HepG2 (cell line): ENCODE data around the gene NUP62. TPM values are rescaled to one million over a fixed set of nuclear protein-coding genes. Genes with fewer than 3 reads are reported as not detected.
"Not testable (repeated sequence)": the region's sequence is repeated elsewhere in the genome, so short reads cannot be mapped to it uniquely, and the experiment has no call there.

Experiments used
- ATAC-seq: fragments of 200-7000 bp; cut with Tn5 transposase; 3 replicates; pipeline ENCODE4 v1.9.1; 2020; ENCODE audit warnings: mild to moderate bottlenecking, moderate library complexity
- BruUV-seq: library from RNA; stranded (reverse); fragments of 400-500 nt; replicated peaks from 2 replicates; lab custom pipeline; 2021; lab: Mats Ljungman, UMichigan
- CTCF ChIA-PET: fragments of 300-600 bp; formaldehyde crosslinking; extraction: SDS; loops from one replicate; lab custom pipeline; 2021; ENCODE audit warnings: low total read pairs, inconsistent platforms, low intra/inter-chr PET ratio; lab: Yijun Ruan, JAX
- POLR2A ChIA-PET: fragments of 350-600 bp; sonication (Branson Sonifier 250); formaldehyde crosslinking; loops from one replicate; lab custom pipeline; 2020; ENCODE audit warnings: antibody characterized with exemption, inconsistent platforms; lab: Yijun Ruan, JAX
- DNase-seq: peaks from one replicate; pipeline ENCODE4 v3.0.0-alpha.2; 2015; ENCODE audit warnings: low spot score
- FAIRE-seq: peaks from 3 replicates; lab custom pipeline; 2011; peaks lifted over from hg19 to GRCh38; lab: Jason Lieb, UNC
- H2AFZ ChIP-seq: one replicate; pipeline ENCODE4 v1.6.1; 2011; ENCODE audit warnings: low read length, inconsistent platforms
- H3K27ac ChIP-seq: fragments of 300-600 bp; 3 replicates; pipeline ENCODE4 v1.8.0; 2011; ENCODE audit warnings: mixed run types, mild to moderate bottlenecking, mixed read lengths, low read length, inconsistent platforms; ENCODE audit not compliant: insufficient read depth; ENCODE audit errors: extremely low read length
- H3K27me3 ChIP-seq, 2 experiments: fragments of 200-600 bp in 1 of 2; 2 replicates in 1 of 2; 3 replicates in 1 of 2; pipeline versions ENCODE4 v1.6.0 to v1.8.0; 2011; ENCODE audit warnings: low read length in 2 of 2, mild to moderate bottlenecking in 2 of 2, moderate library complexity in 2 of 2, inconsistent platforms in 1 of 2; ENCODE audit not compliant: insufficient read depth in 2 of 2, control insufficient read depth in 1 of 2
- H3K36me3 ChIP-seq, 2 experiments: fragments of 200-600 bp in 1 of 2; replicated peaks in 1 of 2; 2 replicates in 1 of 2; 3 replicates in 1 of 2; pipeline versions ENCODE4 v1.5.1 to v1.8.0; 2011; ENCODE audit warnings: low read length in 2 of 2, inconsistent platforms in 1 of 2; ENCODE audit not compliant: insufficient read depth in 2 of 2, control insufficient read depth in 1 of 2
- H3K4me1 ChIP-seq: 2 replicates; pipeline ENCODE4 v1.5.1; 2012; ENCODE audit warnings: low read length, inconsistent platforms; ENCODE audit not compliant: insufficient read depth
- H3K4me2 ChIP-seq: 2 replicates; pipeline ENCODE4 v1.6.0; 2011; ENCODE audit warnings: low read depth, low read length, inconsistent platforms
- H3K4me3 ChIP-seq, 3 experiments: fragments of 200-600 bp in 1 of 3; sonication (generic), shearing (Covaris generic) in 1 of 3; replicated peaks in 1 of 3; 2 replicates each; pipeline ENCODE4 v1.5.1; 2011 to 2016; ENCODE audit warnings: low read length in 3 of 3, inconsistent platforms in 2 of 3, low read depth in 2 of 3, mild to moderate bottlenecking in 2 of 3, control low read depth in 1 of 3, mixed read lengths in 1 of 3; ENCODE audit not compliant: insufficient read depth in 1 of 3
- H3K79me2 ChIP-seq: one replicate; pipeline ENCODE4 v1.6.1; 2011; ENCODE audit warnings: low read length, inconsistent platforms; ENCODE audit not compliant: insufficient read depth
- H3K9ac ChIP-seq: 2 replicates; pipeline ENCODE4 v1.6.0; 2011; ENCODE audit warnings: mild to moderate bottlenecking, low read depth, low read length, inconsistent platforms; ENCODE audit not compliant: insufficient read depth
- H3K9me3 ChIP-seq: 2 replicates; pipeline ENCODE4 v1.5.1; 2012; ENCODE audit warnings: mild to moderate bottlenecking, low read length
- H4K20me1 ChIP-seq: 2 replicates; pipeline ENCODE4 v1.6.0; 2011; ENCODE audit warnings: inconsistent platforms, mild to moderate bottlenecking, low read length, moderate library complexity; ENCODE audit not compliant: insufficient read depth
- ATF7 ChIP-seq, 2 experiments: fragments of 450-650 bp in 1 of 2; sonication (generic) in 1 of 2; formaldehyde crosslinking in 1 of 2; IDR thresholded peaks; 2 replicates each; pipeline versions ENCODE4 v1.4.0 to v1.6.1; 2016 to 2020; ENCODE audit warnings: antibody characterized with exemption in 1 of 2, mild to moderate bottlenecking in 1 of 2, missing genetic modification reagents in 1 of 2
- CEBPB ChIP-seq: IDR thresholded peaks from 2 replicates; pipeline ENCODE4 v1.6.1; 2011; ENCODE audit warnings: low read depth, low read length, improper control_type of control experiment, borderline replicate concordance
- CEBPG ChIP-seq: IDR thresholded peaks from 2 replicates; pipeline ENCODE4 v1.6.1; 2016
- KDM4B ChIP-seq: sonication (generic); formaldehyde crosslinking; IDR thresholded peaks from 2 replicates; pipeline ENCODE4 v1.4.0; 2020; ENCODE audit warnings: missing genetic modification reagents
- KLF13 ChIP-seq: sonication (generic); formaldehyde crosslinking; IDR thresholded peaks from 2 replicates; pipeline ENCODE4 v1.4.0; 2020; ENCODE audit warnings: mild to moderate bottlenecking, missing genetic modification reagents
- MIER2 ChIP-seq: IDR thresholded peaks from 2 replicates; pipeline ENCODE4 v1.6.1; 2016; ENCODE audit warnings: missing biosample characterization, missing genetic modification reagents
- MTF2 ChIP-seq: sonication (generic); formaldehyde crosslinking; IDR thresholded peaks from 2 replicates; pipeline ENCODE4 v1.5.0; 2020; ENCODE audit warnings: missing genetic modification reagents, borderline replicate concordance
- NFYB ChIP-seq: sonication (generic); formaldehyde crosslinking; IDR thresholded peaks from 2 replicates; pipeline ENCODE4 v1.4.0; 2020; ENCODE audit warnings: missing genetic modification reagents
- RNF2 ChIP-seq: fragments of 450-650 bp; conservative IDR thresholded peaks from 2 replicates; pipeline ENCODE4 v1.6.1; 2016; ENCODE audit warnings: low read depth
- TCF7 ChIP-seq: sonication (generic); IDR thresholded peaks from 2 replicates; pipeline ENCODE4 v1.6.1; 2016; ENCODE audit warnings: antibody characterized with exemption, low read depth
- ZNF772 ChIP-seq: sonication (generic); formaldehyde crosslinking; IDR thresholded peaks from 2 replicates; pipeline ENCODE4 v1.5.0; 2020; ENCODE audit warnings: mild to moderate bottlenecking, missing genetic modification reagents
- ZNF780A ChIP-seq: sonication (generic); formaldehyde crosslinking; IDR thresholded peaks from 2 replicates; pipeline ENCODE4 v1.8.0; 2022; ENCODE audit warnings: mild to moderate bottlenecking, missing genetic modification reagents, moderate library complexity
- WGBS: methylation state at CpG from one replicate; pipeline ENCODE4 v1.1.6; 2017; ENCODE audit warnings: low lambda C conversion rate; 5-methylcytosine and 5-hydroxymethylcytosine counted together
- in situ Hi-C: cut with HindIII; loops from 2 replicates; pipeline ENCODE4 v1.10.0; 2017; ENCODE audit warnings: low pct_unique_long_range_greater_than_20kb; ENCODE audit not compliant: extremely low pct_ligation_motif_present
- intact Hi-C: fragments of 100-400 bp; cut with micrococcal nuclease; formaldehyde crosslinking; loops from one replicate; pipeline ENCODE4 v1.10.0; 2022; ENCODE audit not compliant: unreplicated experiment
- polyA plus RNA-seq, 8 experiments: library from polyadenylated mRNA; depleted of rRNA in 3 of 8; stranded (reverse) in 7 of 8; unstranded in 1 of 8; fragments of >200 nt; fragmentation: Illumina TruSeq in 4 of 8; extraction: Trizol in 4 of 8; gene quantifications; 2 replicates each; pipeline versions ENCODE4 v1.2.1 to v1.2.3, GENCODE V29; 2011 to 2016; ENCODE audit warnings: low read depth in 4 of 8, missing spikeins in 1 of 8, mixed read lengths in 1 of 8; ENCODE audit not compliant: insufficient read depth in 1 of 8
- total RNA-seq, 5 experiments: library from RNA; depleted of rRNA; stranded (reverse); fragments of >200 nt; fragmentation: Illumina TruSeq; extraction: Trizol; gene quantifications; 2 replicates each; pipeline ENCODE4 v1.2.3, GENCODE V29; 2016; ENCODE audit warnings: low read depth in 1 of 5
- TF ChIP-seq, protein P1 (sequence below): fragments of 450-650 bp; IDR thresholded peaks from 2 replicates; pipeline ENCODE4 v1.6.1; 2017; ENCODE audit warnings: mild to moderate bottlenecking
- TF ChIP-seq, protein P2 (sequence below): sonication (generic); formaldehyde crosslinking; IDR thresholded peaks from 2 replicates; pipeline ENCODE4 v1.9.0; 2021; ENCODE audit warnings: missing genetic modification reagents, borderline replicate concordance

The NUP62 gene
- total and polyA plus RNA-seq, 2 of the 13 experiments (the other 11 are each of a cell fraction or from before 2014, with no cell fraction given) = 16.5 to 41.5 TPM

DNA sequence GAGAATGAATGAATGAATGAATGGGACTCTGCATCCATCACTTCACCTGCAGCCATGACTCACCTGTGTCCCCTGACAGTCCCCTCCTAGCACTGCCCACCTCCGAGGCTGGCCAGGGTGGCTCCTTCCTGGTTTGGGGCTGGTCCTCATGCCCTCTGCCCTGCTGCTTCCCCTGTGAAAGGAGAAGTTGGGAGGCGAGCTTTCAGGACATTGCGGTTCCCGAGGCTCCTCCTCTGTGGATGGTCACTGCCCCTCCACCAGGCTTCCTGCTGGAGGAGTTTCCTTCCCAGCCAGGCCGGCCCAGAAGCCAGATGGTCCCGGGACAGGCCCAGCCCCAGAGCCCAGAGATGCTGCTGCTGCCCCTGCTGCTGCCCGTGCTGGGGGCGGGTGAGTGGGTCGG is 40.1 kb upstream of the NUP62 start:
- H3K27ac ChIP-seq, H3K4me1 ChIP-seq, H3K9ac ChIP-seq, DNase-seq, H2AFZ ChIP-seq, H3K9me3 ChIP-seq, ATAC-seq, BruUV-seq, H3K79me2 ChIP-seq, H3K36me3 ChIP-seq, in situ Hi-C loops, CTCF ChIA-PET, H3K4me3 ChIP-seq, intact Hi-C loops, POLR2A ChIA-PET, FAIRE-seq, H3K4me2 ChIP-seq, H3K27me3 ChIP-seq, H4K20me1 ChIP-seq: not testable (repeated sequence)
- 0% methylated on average over 2 of the region's 9 CpGs for WGBS

DNA sequence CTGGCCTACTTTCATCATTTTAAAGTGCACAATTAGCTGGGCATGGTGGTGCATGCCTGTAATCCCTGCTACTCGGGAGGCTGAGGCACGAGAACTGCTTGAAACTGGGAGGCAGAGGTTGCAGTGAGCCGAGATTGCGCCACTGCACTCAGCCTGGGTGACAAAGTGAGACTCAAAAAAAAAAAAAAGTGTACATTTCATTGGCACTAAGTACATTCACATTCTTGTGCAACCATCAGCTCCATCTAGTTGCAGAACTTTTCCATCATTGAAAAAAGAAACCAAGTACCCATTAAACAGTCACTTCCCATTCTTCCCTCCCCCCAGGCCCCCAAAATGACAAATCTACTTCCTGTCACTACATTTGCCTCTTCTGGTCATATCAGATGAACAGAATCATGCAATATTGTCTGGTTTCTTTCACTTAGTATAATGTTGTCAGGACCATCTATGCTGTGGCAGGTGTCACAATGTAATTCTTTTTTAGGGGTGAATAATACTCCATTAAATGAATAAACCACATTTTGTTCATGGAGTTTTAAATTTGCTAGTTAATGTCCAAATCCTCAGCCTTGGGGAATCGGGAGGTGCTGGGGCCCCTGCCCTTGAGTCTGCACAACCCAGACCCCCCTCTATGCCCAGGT is 39.1 kb upstream of the NUP62 start:
- Histone ChIP-seq H3K4me3 (no peak overlapping the region), H3K4me2 (no peak overlapping the region), H3K79me2 (no peaks in the 10 kb centered on the region), H3K36me3 (no peaks in the 10 kb centered on the region), H3K27ac (no peak overlapping the region), H3K27me3 (peaks cover 0 to 5% of the 10 kb centered on the region in 2 experiments; a peak in 1 of 5 replicates), H4K20me1 (no peaks in the 10 kb centered on the region), H3K4me1 (no peaks in the 10 kb centered on the region), H3K9me3 (no peaks in the 10 kb centered on the region), H3K9ac (no peak overlapping the region), H2AFZ (no peak overlapping the region)
- intact Hi-C loops (no loop called here), in situ Hi-C loops (no loop called here)
- DNase-seq = no peak
- no TSS peak for BruUV-seq
- no peak for ATAC-seq
- WGBS = 11% methylated on average over 5 of the region's 5 CpGs
- CTCF ChIA-PET = no interaction called here
- POLR2A ChIA-PET = no interaction called here
- no peak for FAIRE-seq
- no peak for TF ChIP-seq MTF2 (CRISPR knock-in tag)
- TF ChIP-seq, protein P1, sequence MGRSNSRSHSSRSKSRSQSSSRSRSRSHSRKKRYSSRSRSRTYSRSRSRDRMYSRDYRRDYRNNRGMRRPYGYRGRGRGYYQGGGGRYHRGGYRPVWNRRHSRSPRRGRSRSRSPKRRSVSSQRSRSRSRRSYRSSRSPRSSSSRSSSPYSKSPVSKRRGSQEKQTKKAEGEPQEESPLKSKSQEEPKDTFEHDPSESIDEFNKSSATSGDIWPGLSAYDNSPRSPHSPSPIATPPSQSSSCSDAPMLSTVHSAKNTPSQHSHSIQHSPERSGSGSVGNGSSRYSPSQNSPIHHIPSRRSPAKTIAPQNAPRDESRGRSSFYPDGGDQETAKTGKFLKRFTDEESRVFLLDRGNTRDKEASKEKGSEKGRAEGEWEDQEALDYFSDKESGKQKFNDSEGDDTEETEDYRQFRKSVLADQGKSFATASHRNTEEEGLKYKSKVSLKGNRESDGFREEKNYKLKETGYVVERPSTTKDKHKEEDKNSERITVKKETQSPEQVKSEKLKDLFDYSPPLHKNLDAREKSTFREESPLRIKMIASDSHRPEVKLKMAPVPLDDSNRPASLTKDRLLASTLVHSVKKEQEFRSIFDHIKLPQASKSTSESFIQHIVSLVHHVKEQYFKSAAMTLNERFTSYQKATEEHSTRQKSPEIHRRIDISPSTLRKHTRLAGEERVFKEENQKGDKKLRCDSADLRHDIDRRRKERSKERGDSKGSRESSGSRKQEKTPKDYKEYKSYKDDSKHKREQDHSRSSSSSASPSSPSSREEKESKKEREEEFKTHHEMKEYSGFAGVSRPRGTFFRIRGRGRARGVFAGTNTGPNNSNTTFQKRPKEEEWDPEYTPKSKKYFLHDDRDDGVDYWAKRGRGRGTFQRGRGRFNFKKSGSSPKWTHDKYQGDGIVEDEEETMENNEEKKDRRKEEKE = no peak
- TF ChIP-seq, protein P2, sequence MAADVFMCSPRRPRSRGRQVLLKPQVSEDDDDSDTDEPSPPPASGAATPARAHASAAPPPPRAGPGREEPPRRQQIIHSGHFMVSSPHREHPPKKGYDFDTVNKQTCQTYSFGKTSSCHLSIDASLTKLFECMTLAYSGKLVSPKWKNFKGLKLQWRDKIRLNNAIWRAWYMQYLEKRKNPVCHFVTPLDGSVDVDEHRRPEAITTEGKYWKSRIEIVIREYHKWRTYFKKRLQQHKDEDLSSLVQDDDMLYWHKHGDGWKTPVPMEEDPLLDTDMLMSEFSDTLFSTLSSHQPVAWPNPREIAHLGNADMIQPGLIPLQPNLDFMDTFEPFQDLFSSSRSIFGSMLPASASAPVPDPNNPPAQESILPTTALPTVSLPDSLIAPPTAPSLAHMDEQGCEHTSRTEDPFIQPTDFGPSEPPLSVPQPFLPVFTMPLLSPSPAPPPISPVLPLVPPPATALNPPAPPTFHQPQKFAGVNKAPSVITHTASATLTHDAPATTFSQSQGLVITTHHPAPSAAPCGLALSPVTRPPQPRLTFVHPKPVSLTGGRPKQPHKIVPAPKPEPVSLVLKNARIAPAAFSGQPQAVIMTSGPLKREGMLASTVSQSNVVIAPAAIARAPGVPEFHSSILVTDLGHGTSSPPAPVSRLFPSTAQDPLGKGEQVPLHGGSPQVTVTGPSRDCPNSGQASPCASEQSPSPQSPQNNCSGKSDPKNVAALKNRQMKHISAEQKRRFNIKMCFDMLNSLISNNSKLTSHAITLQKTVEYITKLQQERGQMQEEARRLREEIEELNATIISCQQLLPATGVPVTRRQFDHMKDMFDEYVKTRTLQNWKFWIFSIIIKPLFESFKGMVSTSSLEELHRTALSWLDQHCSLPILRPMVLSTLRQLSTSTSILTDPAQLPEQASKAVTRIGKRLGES (CRISPR knock-in tag) = no peak
- TF ChIP-seq ZNF772 (CRISPR knock-in tag) = no peak
- no peak for TF ChIP-seq ATF7 (IDR thresholded peaks at IDR 0.05)
- TF ChIP-seq ATF7 (CRISPR knock-in tag; IDR thresholded peaks at IDR 0.05) = no peak
- peak; percentile 37; the same call in 1 of the 2 replicates for TF ChIP-seq CEBPB
- TF ChIP-seq CEBPG (CRISPR knock-in tag) = peak; percentile 54
- no peak for TF ChIP-seq TCF7
- no peak for TF ChIP-seq MIER2 (CRISPR knock-in tag)
- TF ChIP-seq NFYB (CRISPR knock-in tag) = no peak
- no peak for TF ChIP-seq RNF2
- TF ChIP-seq KDM4B (CRISPR knock-in tag) = no peak
- TF ChIP-seq ZNF780A (CRISPR knock-in tag) = no peak
- TF ChIP-seq KLF13 (CRISPR knock-in tag) = no peak
